ENCODE data around the gene DMRT2. TPM values are rescaled to one million over a fixed set of nuclear protein-coding genes. Genes with fewer than 3 reads are reported as not detected.

Gene DMRT2
- total and polyA plus RNA-seq, 2 experiments from 2014 or later: not detected

GRCh38 chr9:1100945-1101344 is 50.8 kb downstream of the DMRT2 start:
- H4K20me1 ChIP-seq (ENCODE audit: insufficient read depth, poor library complexity, severe bottlenecking): no peaks in the 10 kb centered on the region

GRCh38 chr9:1101846-1102641 is 51.9 kb downstream of the DMRT2 start:
- H3K9me2 ChIP-seq (replicated peaks; ENCODE audit: insufficient read depth): no peaks in the 10 kb centered on the region
- H3K36me3 ChIP-seq (replicated peaks; ENCODE audit: insufficient read depth, low read depth): no peaks in the 10 kb centered on the region
- H3K4me2 ChIP-seq: no peak overlapping the region
- whole genome bisulfite sequencing (ENCODE audit: low lambda C conversion rate, missing lambda C conversion rate): 42% methylated on average over 7 of the region's 7 CpGs
- H3K4me3 ChIP-seq: no peak overlapping the region
- no peak for DNase-seq (ENCODE audit: low spot score)
- H3K79me2 ChIP-seq: no peaks in the 10 kb centered on the region
- no peak overlapping the region for H3K27ac ChIP-seq
- H2AFZ ChIP-seq: no peak overlapping the region
- no peaks in the 10 kb centered on the region for H3K4me1 ChIP-seq (ENCODE audit: insufficient read depth)
- H4K20me1 ChIP-seq (ENCODE audit: insufficient read depth, poor library complexity, severe bottlenecking): no peaks in the 10 kb centered on the region
- H3K9me3 ChIP-seq (ENCODE audit: low read depth): no peaks in the 10 kb centered on the region
- no peaks in the 10 kb centered on the region for H3K27me3 ChIP-seq
- TF ChIP-seq EZH2 (IDR thresholded peaks at IDR 0.05; ENCODE audit: borderline replicate concordance): no peak
- TF ChIP-seq CTCF (IDR thresholded peaks at IDR 0.05; ENCODE audit: poor library complexity): no peak
- no peak for TF ChIP-seq EZH2phosphoT487 (IDR thresholded peaks at IDR 0.05; ENCODE audit: low read depth, severe bottlenecking, unreplicated experiment)

More at GRCh38 chr9:1100945-1101344, 50.8 kb downstream of the DMRT2 start:
- Histone ChIP-seq H3K27me3 (no peaks in the 10 kb centered on the region), H3K9me3 (ENCODE audit: low read depth) (no peaks in the 10 kb centered on the region), H3K27ac (no peak overlapping the region), H3K4me3 (no peak overlapping the region), H3K4me2 (no peak overlapping the region), H3K9me2 (replicated peaks; ENCODE audit: insufficient read depth) (no peaks in the 10 kb centered on the region), H3K79me2 (no peaks in the 10 kb centered on the region), H2AFZ (no peak overlapping the region), H3K4me1 (ENCODE audit: insufficient read depth) (no peaks in the 10 kb centered on the region), H3K36me3 (replicated peaks; ENCODE audit: insufficient read depth, low read depth) (no peaks in the 10 kb centered on the region)
- TF ChIP-seq EZH2 (IDR thresholded peaks at IDR 0.05; ENCODE audit: borderline replicate concordance) (no peak), EZH2phosphoT487 (IDR thresholded peaks at IDR 0.05; ENCODE audit: low read depth, severe bottlenecking, unreplicated experiment) (no peak), CTCF (IDR thresholded peaks at IDR 0.05; ENCODE audit: poor library complexity) (no peak)
- WGBS (ENCODE audit: low lambda C conversion rate, missing lambda C conversion rate): 69% methylated on average over 10 of the region's 10 CpGs
- DNase-seq (ENCODE audit: low spot score): no peak

GRCh38 chr9:1102642-1102970 is 52.4 kb downstream of the DMRT2 start:
- no peaks in the 10 kb centered on the region for H3K4me1 ChIP-seq (ENCODE audit: insufficient read depth)
- H3K27ac ChIP-seq: no peak overlapping the region
- 68% methylated on average over 2 of the region's 2 CpGs for WGBS (ENCODE audit: low lambda C conversion rate, missing lambda C conversion rate)
- H3K79me2 ChIP-seq: no peaks in the 10 kb centered on the region
- H3K9me2 ChIP-seq (replicated peaks; ENCODE audit: insufficient read depth): no peaks in the 10 kb centered on the region
- no peaks in the 10 kb centered on the region for H3K27me3 ChIP-seq
- no peaks in the 10 kb centered on the region for H3K9me3 ChIP-seq (ENCODE audit: low read depth)
- no peak overlapping the region for H2AFZ ChIP-seq
- TF ChIP-seq EZH2phosphoT487 (IDR thresholded peaks at IDR 0.05; ENCODE audit: low read depth, severe bottlenecking, unreplicated experiment) (no peak), CTCF (IDR thresholded peaks at IDR 0.05; ENCODE audit: poor library complexity) (no peak), EZH2 (IDR thresholded peaks at IDR 0.05; ENCODE audit: borderline replicate concordance) (no peak)
- H4K20me1 ChIP-seq (ENCODE audit: insufficient read depth, poor library complexity, severe bottlenecking): no peaks in the 10 kb centered on the region
- no peak overlapping the region for H3K4me3 ChIP-seq
- no peak for DNase-seq (ENCODE audit: low spot score)
- no peak overlapping the region for H3K4me2 ChIP-seq
- H3K36me3 ChIP-seq (replicated peaks; ENCODE audit: insufficient read depth, low read depth): no peaks in the 10 kb centered on the region

Small RNA genes lying within 50 kb of the gene (small RNA-seq; reads per million reads assigned to genes)
- not detected for gene RNU6-1073P

Other genes starting within 250 kb of the DMRT2 start
- 0.24 TPM in 1 of 2 replicates, not detected in the other for gene DMRT1, start 208.7 kb upstream of the DMRT2 start, total RNA-seq
- not detected in 2 replicates for gene DMRT1, start 208.7 kb upstream of the DMRT2 start, polyA plus RNA-seq
- not detected in 2 replicates for gene DMRT3, start 73.7 kb upstream of the DMRT2 start, total RNA-seq
- 0.28 TPM in 1 of 2 replicates, not detected in the other for gene DMRT3, start 73.7 kb upstream of the DMRT2 start, polyA plus RNA-seq